AG04449 (cell line): ENCODE results near the gene CIB4.
"Not testable (repeated sequence)": the region's sequence is repeated elsewhere in the genome, so short reads cannot be mapped to it uniquely, and the experiment has no call there.

ENCODE experiments used
- CTCF ChIA-PET: fragments of 350-600 bp; formaldehyde crosslinking; extraction: SDS; loops from one replicate; lab custom pipeline; 2021; ENCODE audit warnings: antibody characterized with exemption; lab: Yijun Ruan, JAX
- POLR2A ChIA-PET: fragments of 400-600, 350-600 bp; formaldehyde crosslinking; extraction: SDS; loops from one replicate; lab custom pipeline; 2020; ENCODE audit warnings: antibody characterized with exemption, inconsistent platforms; lab: Yijun Ruan, JAX
- DNase-seq: peaks from one replicate; pipeline ENCODE4 v3.0.0-alpha.2; 2010; ENCODE audit warnings: low read depth, low spot score
- H3K4me3 ChIP-seq: 2 replicates; pipeline ENCODE4 v1.5.1; 2011; ENCODE audit warnings: low read depth, mild to moderate bottlenecking, control low read depth, low read length
- TF ChIP-seq, protein P1 (sequence below): IDR thresholded peaks from one replicate; pipeline ENCODE4 v1.5.1; 2011; ENCODE audit warnings: mild to moderate bottlenecking, moderate library complexity, low read length, control low read depth, inconsistent platforms; ENCODE audit not compliant: insufficient read depth; ENCODE audit errors: missing control alignments

Gene CIB4

DNA sequence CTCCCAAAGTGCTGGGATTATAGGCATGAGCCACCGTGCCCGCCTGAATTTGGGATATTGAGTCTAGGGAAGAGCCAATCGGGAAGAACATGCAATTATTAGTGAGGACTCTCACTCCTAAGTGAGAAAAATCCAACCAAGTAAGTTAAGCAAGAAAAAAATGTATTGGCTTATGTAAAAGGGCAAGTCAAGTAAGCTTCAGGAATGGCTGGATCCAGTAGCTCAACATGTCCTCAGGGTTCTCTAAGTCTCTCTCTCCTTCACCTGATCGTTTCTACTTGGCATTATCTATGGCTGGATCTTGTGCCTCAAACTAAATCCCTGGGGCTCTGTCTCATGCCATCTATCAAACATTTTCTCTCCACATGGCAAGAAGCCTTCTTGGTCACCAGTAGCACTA lies 16.1 kb upstream of the CIB4 start:
- H3K4me3 ChIP-seq: no peak overlapping the region
- ChIA-PET POLR2A (no interaction called here), CTCF (interaction anchor here (1.2 kb wide), 1 partner anchor 28 kb away, joined by 3 read pairs; no protein-coding TSS in a partner anchor)
- TF ChIP-seq, protein P1, sequence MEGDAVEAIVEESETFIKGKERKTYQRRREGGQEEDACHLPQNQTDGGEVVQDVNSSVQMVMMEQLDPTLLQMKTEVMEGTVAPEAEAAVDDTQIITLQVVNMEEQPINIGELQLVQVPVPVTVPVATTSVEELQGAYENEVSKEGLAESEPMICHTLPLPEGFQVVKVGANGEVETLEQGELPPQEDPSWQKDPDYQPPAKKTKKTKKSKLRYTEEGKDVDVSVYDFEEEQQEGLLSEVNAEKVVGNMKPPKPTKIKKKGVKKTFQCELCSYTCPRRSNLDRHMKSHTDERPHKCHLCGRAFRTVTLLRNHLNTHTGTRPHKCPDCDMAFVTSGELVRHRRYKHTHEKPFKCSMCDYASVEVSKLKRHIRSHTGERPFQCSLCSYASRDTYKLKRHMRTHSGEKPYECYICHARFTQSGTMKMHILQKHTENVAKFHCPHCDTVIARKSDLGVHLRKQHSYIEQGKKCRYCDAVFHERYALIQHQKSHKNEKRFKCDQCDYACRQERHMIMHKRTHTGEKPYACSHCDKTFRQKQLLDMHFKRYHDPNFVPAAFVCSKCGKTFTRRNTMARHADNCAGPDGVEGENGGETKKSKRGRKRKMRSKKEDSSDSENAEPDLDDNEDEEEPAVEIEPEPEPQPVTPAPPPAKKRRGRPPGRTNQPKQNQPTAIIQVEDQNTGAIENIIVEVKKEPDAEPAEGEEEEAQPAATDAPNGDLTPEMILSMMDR: no peak
- no peak for DNase-seq

DNA sequence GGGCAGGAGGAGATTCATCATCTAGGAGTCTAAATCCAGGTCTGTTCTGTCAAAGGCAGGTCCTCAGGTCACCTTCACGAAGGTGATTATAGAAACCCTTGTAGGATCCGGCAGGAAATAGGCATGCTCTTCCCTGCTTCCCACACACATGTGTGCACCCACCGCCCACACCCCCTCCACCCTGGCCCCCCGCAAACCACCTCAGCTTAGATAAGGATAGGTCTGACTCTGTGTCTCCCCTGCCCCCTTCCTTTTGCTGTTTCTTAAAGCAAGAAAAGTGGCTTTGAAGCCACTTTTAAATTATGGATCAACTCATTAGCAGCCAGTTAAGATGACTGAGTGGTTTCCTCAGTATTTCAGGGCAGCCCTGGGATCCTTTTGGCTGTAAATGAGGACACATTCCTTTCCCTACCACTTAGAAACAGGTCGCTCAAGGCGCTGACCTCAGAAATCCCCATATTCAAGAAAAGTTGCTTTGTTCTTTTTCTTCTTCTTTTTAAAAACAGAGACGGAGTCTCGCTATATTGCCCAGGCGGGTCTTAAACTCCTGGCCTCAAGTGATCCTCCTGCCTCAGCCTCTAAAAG lies 14.5 kb upstream of the CIB4 start:
- CTCF ChIA-PET: no interaction called here
- TF ChIP-seq, protein P1: no peak
- no peak for DNase-seq
- POLR2A ChIA-PET: no interaction called here
- H3K4me3 ChIP-seq: no peak overlapping the region

DNA sequence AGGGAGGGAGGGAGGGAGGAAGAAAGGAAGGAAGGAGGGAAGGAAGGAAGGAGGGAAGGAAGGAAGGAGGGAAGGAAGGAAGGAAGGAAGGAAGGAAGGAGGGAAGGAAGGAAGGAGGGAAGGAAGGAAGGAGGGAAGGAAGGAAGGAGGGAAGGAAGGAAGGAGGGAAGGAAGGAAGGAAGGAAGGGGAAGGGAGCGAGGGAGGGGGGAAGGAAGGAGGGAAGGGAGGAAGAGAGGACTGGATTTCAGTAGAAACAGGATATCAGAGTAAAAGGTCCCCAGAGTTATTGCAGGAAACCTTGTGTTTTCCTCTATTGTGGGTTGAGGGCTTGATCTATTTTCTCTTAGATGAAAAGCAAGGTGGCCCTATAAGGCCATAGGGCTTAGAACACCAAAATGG lies 14.0 kb upstream of the CIB4 start:
- DNase-seq, H3K4me3 ChIP-seq, POLR2A ChIA-PET: not testable (repeated sequence)
- CTCF ChIA-PET: interaction anchor here (1.1 kb wide), 1 partner anchor 50 kb away, joined by 3 read pairs; no protein-coding TSS in a partner anchor

DNA sequence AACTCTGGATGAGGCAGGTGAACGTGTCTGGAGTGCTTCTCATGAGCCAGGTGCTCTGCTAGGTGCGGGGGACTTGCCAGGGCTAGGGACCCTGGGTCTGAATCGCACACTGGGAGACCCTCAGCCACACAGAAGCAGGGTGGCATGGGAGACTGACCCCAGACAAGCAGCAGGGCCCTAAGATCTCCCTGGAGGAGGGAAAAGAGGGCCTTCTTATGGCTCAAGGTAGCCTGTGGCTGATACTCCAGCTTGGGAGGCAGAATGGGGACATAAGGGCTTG lies 12.8 kb upstream of the CIB4 start:
- no peak for DNase-seq
- ChIA-PET POLR2A (no interaction called here), CTCF (interaction anchor here (1.1 kb wide), 1 partner anchor 49 kb away, joined by 3 read pairs; no protein-coding TSS in a partner anchor)
- H3K4me3 ChIP-seq: no peak overlapping the region
- TF ChIP-seq, protein P1: no peak

DNA sequence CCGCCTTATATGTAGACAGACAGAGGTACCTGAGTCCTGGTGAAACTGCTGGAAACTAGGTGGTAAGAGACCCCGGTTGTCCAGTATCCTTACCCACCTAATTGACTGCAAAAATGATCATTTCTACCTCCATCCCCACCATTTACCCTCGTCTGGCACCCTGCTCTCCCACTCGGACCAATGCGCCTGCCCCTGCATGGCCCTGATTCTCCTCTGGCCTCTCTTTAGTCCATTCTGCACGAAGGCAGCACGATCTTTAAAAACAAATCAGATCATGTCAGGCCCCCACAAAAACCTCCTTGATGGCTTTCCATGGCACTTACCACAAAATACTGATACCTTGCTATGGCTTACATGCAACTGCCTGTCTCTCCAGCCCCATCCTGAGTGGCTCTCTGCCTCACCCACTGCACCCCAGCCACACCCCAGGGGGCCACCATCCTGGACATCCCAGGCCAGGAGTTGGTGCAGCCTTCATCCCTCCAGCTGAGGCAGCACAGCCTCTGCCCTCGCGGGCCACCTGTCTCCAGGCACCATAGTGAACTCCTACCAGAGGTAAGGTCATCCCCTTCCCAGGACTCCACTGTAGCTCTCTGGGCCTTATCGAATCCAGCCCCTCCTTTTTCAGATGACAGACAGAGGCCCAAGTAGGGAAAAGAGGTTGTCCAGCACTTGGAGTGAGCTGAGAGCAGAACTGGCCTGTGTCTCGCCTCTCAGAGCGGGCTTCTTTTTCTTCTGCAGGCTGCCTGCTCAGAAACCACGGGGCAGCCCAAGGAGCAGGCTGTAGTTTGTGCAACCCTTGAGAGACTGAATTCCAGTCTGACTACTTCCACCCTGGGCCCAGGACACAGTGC lies 12.3 kb upstream of the CIB4 start:
- POLR2A ChIA-PET: no interaction called here
- TF ChIP-seq, protein P1: no peak
- no peak for DNase-seq
- H3K4me3 ChIP-seq: no peak overlapping the region
- CTCF ChIA-PET: interaction anchor here (1.1 kb wide), 1 partner anchor 48 kb away, joined by 3 read pairs; no protein-coding TSS in a partner anchor

DNA sequence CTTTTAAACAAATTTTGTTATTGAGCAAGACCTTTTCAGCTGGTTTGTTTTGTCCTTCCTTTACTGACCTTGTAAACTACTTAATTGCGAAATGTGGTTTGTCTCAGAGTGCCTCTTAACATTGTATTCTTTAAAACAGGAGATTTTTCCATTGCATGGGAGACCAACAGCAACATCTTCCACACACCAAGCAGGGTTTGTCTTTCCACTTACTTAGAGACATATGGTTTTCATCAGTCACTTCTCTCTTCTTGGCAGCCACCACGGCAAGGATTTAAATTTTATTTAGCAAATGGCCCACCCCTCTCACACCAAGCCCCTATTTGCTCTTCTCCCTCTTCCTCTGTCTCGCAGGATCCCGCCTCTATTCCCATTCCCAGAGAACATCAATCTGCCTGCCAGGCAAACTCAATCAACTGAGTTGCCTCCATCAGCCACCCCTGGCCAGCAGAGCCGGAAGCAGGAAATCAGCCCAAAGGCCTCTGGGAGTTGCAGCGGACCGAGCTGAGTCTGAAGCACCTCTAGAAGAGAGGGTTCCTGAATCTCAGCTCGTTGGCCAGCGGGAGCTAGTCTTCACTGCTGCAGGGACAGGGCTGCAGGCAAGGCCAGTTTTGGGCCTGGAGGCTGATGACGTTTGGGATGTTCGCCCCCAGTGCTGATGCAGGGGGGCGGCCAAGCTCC lies 11.3 kb upstream of the CIB4 start:
- DNase-seq: no peak
- TF ChIP-seq, protein P1: no peak
- no peak overlapping the region for H3K4me3 ChIP-seq
- CTCF ChIA-PET: no interaction called here
- POLR2A ChIA-PET: no interaction called here
